ENCODE data around the gene MAST1.
"Not testable (repeated sequence)": the region's sequence is repeated elsewhere in the genome, so short reads cannot be mapped to it uniquely, and the experiment has no call there.

Gene MAST1

DNA sequence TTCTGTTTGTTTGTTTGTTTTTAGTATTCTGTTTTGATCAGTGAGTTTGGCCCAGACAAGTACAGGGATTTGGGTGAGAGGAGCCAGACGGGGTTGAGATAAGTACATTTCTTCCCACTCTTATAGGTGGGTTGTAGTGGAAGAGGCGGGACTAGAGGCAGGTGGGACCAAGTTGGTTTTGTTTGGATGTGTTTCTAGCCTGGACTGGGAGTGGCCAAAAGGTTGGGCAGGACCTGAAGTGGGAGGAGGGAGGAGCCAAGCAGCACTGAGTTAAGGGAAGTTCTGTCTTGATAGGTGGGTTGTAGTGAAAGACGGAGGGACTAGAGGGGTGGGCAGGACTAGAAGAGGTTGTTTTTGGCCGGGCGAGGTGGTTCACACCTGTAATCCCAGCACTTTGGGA is 33.9 kb downstream of the MAST1 start:
- no peak for DNase-seq (ENCODE audit: low read depth)

DNA sequence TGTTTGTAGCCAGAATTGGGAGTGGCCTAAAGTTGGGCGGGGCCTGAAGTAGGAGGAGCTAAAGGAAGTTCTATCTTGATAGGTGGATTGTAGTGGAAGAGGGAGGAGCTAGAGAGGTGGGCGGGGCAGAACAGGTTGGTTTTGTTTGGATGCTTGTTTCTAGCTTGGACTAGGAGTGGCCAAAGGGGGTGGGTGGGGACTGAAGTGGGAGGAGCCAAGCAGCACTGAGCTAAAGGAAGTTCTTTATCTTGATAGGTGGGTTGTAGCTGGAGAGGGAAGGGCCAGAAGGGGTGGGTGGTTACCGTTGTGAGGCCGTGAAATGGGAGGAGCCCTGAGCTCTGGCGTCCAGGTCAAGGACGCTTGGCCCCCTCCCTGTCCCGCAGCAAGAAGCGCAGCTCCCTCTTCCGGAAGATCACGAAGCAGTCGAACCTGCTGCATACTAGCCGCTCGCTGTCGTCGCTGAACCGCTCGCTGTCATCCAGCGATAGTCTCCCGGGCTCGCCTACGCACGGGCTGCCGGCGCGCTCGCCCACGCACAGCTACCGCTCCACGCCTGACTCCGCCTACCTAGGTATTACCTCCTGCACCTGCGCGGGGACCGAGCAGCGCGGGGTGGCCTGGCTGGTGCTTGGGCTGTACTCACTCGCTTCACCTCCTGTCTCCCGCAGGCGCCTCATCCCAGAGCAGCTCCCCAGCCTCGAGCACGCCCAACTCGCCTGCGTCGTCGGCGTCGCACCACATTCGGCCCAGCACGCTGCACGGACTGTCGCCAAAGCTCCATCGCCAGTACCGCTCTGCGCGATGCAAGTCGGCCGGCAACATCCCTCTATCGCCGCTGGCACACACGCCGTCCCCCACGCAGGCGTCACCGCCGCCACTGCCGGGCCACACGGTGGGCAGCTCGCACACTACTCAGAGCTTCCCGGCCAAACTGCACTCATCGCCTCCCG is 34.9 kb downstream of the MAST1 start:
- DNase-seq (ENCODE audit: low read depth) = peak; percentile 39

DNA sequence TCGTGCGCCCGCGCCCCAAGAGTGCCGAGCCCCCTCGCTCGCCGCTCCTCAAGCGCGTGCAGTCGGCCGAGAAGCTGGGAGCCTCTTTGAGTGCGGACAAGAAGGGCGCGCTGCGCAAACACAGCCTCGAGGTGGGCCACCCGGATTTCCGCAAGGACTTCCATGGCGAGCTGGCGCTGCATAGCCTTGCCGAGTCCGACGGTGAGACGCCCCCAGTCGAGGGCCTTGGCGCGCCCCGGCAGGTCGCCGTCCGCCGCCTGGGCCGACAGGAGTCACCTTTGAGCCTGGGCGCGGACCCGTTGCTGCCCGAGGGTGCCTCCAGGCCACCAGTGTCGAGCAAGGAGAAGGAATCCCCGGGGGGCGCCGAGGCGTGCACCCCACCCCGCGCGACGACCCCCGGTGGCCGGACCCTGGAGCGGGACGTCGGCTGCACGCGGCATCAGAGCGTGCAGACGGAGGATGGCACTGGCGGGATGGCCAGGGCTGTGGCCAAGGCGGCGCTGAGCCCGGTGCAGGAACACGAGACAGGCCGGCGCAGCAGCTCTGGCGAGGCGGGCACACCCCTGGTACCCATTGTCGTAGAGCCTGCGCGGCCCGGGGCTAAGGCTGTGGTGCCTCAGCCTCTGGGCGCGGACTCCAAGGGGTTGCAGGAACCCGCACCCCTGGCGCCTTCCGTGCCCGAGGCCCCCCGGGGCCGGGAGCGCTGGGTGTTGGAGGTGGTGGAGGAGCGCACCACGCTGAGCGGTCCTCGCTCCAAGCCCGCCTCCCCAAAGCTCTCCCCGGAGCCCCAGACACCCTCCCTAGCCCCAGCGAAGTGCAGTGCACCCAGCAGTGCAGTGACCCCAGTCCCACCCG is 35.8 kb downstream of the MAST1 start:
- no peak for DNase-seq (ENCODE audit: low read depth)

DNA sequence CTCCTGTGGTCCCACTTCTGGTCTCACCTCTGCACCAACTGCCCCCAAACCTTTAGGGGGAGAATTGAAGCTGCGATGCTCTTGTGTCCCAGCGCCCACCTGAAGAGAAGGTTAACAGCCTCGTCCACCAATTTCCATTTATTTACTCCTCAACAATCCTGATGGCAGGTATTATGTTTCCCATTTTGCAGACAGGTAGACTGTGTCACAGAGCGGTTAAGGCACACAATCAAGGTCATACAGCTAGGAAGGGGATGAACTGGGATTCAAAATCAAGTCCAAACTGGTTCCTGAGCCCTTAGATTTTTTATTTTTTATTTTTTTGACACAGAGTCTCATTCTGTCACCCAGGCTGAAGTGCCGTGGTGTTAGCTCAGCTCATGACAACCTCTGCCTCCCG is 36.8 kb downstream of the MAST1 start:
- no peak for DNase-seq (ENCODE audit: low read depth)

DNA sequence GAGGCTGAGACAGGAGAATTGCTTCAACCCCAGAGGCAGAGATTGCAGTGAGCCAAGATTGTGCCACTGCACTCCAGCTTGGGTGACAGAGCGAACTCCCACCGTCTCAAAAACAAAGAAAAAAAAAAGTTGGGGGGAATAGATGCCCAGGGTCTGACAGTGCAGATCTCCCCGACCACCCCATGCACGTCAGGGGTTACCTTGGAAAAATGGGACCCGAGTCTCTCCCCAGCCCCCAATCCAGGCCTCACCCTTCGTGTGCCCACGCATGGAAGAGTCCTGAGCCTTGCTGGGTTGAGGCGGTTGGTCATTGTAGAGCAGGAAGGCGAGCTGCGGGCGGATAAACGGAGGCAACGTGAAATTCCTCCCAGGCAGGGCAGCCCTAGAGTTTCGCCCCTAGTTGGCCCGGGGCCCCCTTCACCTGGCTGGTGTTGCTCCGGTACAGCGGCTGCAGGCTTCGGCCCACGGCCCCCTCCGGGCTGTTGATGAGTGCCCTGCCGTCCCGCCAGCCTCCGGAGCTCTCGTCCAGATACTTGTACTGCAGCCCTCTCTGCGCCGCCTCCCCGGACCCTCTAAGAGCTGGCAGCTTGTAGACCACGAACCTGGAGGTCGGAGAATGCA is 42.3 kb downstream of the MAST1 start:
- DNase-seq (ENCODE audit: low read depth) = no peak

DNA sequence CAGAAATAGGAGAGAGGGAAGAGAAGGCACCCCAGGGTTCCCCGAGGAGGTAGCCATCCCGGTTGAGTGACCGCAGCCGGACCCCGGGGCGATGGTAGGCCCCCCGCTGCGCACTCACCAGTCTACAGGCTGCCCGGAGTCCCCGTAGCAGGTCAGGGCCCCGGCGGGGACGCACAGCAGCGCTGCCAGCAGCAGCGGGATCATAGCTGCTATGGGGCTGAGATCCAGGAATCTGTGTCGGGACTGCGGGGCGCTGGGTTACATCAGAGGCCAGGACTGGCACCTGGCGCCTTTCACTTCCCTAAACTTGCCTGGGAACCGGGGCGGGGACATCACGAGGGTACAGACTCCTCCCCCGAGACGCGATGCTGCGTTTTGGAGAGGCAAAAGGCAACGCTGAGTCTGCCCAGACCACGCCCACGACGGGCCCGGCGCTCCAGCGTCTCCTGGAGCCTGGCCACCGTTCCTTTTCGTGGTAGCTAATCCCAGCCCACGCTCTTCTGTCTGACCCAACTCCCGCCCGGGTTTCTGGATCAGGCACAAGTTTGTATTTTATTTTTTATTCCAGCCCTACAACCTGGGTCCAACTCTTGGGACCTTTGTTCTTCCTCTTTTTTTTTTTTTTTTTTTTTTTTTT is 43.0 kb downstream of the MAST1 start, which contains the start of gene DNASE2:
Gene DNASE2, minus strand, starts transcription at position 278 of the 637 bp plus-strand sequence. Its CDS starts 74 bp downstream, at position 204.
- peak; percentile 80 for DNase-seq (ENCODE audit: low read depth)

DNA sequence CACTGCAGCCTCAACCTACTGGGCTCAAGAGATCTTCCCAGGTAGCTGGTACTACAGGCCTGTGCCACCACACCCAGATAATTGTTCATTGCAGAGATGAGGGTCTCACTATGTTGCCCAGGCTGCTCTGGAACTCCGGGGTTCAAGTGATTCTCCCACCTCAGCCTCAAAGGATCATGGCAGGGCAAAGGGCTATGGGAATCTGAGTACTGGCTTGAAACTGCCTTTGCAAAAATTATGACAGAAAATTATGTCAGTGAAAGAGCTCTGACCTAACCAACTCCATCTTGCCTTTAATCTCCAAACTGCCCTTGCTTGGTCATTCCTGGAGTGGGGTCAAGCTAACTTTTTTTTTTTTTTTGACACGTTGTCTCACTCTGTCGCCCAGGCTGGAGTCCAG is 44.3 kb downstream of the MAST1 start:
- no peak for DNase-seq (ENCODE audit: low read depth)

DNA sequence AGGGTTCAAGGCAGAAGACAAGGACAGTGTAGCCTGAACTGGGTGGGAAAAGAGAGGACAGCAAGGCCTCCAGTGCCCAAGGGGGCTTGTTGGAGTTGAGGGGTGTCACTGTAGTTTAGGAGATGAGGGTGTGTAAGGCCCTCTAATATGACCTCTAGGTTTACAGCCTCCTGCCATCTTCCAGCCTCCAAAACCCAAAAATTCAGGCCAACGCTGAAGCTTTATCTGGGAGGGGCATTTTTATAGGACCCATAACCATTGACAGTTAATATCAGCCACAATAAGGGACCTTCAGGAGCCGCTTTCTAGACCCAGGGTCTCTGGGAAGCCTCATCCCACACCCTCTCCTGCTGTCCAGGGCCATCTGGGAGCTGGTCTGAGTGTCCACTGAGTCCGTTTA is 45.9 kb downstream of the MAST1 start:
- DNase-seq (ENCODE audit: low read depth) = no peak

DNA sequence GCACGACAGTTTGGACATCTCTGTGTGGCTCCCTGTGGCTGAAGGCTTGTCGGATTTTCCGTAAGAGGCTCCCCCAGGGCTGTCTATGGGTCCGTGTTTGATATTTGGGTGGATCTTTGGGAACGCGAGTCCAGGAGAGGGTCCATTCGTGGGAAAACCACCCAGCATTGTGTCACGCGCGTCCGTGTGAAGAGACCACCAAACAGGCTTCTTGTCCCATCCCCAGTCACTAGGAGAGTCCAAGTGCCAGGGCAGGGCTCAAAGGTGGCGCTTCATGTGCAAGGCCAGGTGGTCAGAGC is 46.3 kb downstream of the MAST1 start:
- no peak for DNase-seq (ENCODE audit: low read depth)

DNA sequence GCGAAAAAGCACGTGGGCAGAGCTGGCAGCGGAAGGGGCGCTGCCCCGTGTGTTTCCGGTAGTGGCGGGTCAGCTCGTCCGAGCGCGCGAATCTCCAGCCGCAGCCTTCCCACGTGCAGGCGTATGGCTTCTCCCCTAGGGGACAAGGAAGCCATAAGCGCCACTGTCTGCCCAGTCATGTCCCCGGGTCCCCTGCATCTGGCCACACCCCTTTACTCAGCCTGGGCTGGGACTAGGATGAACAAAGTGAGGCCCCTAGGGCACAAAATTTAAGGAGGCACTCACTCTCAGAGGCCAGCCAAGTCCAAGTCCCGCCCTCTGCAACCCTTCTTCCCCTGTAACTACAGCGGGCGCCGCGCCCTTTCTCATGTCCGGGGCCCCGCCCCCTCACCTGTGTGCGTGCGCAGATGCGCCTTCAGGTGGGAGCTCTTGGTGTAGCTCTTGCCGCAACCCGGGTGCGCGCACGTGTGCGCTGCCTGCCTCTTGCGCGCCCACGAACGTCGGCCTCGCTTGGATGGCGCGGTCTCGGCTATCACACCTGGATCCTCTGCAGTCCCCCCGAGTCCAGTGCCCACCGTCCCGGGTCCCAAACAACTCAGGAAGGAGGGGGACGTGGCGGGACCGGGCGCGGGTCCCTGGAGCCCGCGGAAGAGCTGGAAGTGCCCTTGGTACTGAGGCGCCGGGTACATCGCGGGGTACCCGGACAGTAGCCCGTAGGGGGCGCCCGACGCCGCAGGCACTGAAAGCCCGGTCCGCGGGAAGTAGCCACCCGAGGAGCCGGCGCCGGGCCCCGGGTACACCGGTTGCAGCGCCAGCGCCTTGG is 46.8 kb downstream of the MAST1 start:
- DNase-seq (ENCODE audit: low read depth) = peak; percentile 81

DNA sequence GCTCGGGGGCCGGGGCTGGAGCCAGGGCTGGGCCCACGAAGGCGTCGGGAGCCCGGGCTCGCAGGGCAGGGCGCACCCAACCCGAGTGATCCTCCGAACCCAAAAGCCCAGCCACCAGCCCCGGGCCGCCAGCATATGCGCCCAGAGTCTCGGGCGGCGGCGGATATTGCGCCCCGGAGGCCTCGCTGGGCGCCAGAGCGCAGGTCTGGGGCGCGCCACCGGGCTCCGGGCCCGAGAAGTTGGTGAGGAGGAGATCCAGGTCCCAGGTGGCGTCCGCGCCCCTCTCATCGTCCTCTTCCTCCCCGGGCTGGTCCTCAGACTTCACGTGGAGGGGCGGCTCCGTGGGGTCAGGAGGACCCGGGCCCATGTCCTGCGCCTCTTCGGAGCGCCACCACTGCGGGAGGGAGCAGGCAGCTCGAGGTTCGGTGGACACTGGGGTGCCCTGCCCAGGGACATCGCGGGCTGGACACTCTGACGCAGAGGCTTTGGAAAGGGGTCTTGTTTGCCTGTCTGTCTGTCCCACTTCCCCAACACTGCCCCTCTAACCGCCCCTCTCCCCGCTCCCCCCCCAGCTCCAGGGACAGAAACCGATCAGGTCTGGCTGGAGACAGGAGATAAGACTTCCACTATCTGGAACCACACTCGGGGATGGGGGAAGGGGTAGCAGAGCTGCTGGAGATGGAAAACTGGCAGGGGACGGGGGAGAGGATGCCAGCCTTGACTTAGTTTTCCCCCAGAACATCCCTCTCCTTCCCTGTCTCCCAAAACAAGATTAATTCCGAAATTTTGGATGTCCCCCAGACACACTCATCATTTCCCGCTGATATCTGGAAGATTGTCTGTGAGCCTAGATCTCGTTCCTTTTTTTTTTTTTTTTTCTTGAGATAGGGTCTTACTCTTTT is 47.7 kb downstream of the MAST1 start:
- no peak for DNase-seq (ENCODE audit: low read depth)

DNA sequence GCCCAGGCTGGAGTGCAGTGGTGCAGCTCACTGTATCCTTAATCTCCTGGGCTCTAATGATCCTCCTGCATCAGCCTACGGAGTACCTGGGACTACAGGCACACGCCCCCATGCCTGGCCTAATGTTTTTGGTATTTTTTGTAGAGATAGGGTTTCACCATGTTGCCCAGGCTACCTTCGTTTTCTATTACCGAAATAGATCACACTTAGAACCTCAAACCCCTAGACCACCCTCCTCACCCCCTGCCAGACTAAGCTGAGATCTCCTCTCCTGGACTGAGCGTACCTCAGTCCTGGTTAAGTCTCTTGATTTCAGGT is 48.3 kb downstream of the MAST1 start:
- DNase-seq (ENCODE audit: low read depth) = no peak

DNA sequence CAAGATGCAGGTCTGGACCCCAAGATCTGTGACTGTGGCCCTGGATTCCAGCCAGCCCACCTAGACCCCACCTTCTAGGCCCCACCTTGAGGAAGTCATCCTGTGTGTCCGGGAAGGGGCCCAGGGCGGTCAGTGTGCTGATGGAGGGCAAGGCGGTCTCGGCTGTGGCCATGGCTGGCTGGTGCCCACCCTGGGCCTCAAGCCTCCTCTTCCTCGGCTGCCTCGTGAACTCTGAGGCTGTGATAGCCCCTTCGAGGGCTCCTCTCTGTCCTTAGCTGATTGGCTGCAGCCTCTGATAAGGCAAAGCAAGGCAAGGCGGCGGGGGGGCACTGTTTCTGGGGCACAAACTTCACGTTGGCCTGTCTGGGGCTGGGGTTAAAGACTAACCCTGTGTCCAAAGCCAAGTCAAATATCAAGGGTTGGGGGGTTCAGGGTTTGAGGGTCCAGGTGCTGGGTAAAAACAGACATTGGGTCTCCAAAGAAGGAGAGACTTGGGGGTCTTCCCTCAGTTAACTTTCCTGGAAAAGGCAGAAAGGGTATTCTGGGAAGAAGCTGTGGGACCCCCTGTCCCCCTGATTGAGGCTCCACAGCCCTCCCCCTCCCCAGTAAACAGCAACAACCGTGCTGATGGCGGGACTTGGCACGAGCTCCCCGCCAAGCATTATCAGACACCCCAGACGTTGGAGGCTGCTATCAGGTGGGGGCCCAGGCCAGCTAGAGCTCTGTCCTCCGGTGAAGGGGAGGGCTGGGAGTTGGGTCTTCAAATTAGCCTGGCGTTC is 48.8 kb downstream of the MAST1 start, which contains the start of gene KLF1:
Gene KLF1, minus strand, starts transcription at position 233 of the 779 bp plus-strand sequence. Its CDS starts 61 bp downstream, at position 172.
- DNase-seq (ENCODE audit: low read depth) = no peak

DNA sequence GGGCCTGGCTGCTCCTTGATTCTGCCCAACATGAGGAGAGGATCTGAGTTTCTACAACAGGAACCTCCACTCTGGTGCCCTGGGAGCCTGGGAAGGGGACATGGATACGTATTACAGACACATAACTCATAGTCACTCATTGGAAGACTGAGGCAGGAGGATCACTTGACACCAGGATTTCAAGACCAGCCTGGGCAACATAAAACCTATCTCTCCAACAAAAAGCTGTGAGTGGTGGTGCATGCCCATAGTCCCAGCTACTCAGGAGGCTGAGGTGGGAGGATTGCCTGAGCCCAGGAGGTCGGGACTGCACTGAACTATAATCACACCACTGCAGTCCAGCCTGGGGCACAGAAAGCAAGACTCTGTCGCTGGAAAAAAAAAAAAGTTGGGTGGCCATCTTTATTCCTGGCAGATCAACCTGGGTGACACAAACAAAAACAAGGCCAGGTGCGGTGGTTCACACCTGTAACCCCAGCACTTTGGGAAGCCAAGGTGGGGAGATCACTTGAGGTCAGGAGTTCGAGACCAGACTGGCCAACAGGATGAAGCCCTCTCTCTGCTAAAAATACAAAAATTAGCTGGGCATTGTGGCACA is 49.8 kb downstream of the MAST1 start:
- DNase-seq (ENCODE audit: low read depth) = no peak

DNA sequence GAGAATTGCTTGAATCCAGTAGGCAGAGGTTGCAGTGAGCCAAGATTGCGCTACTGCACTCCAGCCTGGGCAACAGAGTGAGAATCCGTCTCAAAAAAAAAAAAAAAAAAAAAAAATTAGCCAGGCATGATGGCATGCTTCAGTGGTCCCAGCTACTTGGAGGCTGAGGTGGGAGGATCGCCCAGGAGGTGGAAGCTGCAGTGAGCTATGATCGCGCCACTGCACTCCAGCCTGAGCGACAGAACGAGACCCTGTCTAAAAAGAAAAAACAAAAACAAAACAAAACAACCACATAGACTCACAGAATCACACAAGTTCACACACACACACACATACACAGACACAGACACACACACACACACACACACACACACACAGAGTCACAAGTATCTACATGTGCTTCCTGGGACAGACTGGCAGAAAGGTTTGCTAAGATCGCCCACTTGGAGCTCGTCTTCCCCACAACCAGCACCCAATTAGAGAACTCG is 52.0 kb downstream of the MAST1 start:
- not testable (repeated sequence) for DNase-seq (ENCODE audit: low read depth)

DNA sequence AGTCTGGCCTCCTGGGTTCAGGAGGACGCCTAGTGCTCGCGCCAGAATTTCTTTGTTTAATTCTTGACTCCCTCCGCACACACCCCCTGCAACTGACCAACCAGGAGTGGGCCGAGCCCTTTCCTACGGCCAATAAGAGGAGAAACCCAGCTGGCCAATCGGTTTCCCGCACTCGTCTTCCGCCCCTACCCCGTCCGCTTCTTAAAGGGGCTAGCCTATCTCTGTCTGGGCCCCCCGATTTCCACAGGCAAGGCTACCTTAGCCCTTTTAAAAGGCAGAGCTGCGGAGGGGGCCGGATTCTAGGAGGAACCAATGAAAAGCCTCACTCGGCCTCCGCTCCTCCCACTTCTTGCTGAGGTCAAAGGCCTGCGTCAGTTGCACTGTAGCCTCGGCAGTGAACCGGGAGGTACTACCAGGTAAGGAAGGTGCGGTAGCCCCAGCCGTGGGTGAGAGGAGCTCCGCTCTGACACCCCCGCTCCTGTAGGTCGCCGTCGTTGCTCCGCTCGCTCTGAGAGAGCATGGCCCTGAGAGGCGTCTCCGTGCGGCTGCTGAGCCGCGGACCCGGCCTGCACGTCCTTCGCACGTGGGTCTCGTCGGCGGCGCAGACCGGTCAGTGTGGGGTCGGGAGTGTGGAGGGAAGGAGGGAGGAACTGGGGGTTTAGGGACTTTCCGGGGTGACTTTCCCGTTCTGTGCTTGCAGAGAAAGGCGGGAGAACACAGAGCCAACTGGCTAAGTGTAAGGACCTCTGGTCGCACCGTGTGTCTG is 52.7 kb downstream of the MAST1 start, which contains the start of gene GCDH:
Gene GCDH, plus strand, starts transcription at position 374 of the 766 bp plus-strand sequence. Its CDS starts 145 bp downstream, at position 519.
- peak; percentile 91 for DNase-seq (ENCODE audit: low read depth)

DNA sequence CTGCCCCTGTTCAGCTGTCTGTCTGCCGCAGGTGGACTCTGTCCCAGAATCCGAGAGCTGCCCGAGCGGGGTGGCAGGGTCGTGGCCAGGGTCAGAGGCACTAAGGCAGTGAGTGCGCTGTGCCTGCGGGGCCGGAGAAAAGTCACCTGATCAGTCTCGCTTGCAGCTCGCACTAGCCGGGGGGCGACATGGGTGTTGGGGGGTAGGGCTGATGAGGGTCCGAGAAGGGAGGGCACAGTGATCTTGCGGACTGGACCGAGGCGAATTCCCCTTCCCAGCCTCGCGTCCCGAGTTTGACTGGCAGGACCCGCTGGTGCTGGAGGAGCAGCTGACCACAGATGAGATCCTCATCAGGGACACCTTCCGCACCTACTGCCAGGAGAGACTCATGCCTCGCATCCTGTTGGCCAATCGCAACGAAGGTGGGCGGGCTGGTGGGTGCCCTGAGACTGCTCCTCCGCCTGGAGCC is 53.3 kb downstream of the MAST1 start:
- DNase-seq (ENCODE audit: low read depth) = no peak

DNA sequence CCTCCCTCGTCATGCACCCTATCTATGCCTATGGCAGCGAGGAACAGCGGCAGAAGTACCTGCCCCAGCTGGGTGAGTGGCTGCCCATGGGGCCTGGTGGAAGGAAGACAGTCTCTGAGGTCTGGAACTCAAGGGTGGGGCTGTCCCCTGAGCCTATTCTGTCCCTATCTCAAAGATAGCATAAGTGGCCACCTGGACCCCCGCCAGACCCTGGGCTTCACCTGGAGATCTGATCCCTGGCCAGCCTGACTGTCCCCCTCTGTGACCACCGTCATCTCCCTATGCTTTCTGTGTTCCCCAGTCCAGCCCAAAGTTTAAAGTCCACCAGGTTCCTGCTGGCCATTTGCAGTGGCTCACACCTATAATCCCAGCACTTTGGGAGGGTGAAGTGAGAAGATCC is 55.3 kb downstream of the MAST1 start:
- DNase-seq (ENCODE audit: low read depth) = no peak

All from activated T-helper 9 cell treated with anti-CD3 and anti-CD28 coated beads, Interleukin-2, amount 50 U/mL, for 16 hours (primary cell).